NCI-H146 treated with DMSO at 0.1 percent for 48 hours (cell line): ENCODE results near the gene ZNF346.

Experiments
- DNase-seq: peaks from one replicate; lab custom pipeline; 2025; ENCODE audit not compliant: unreplicated experiment; lab: John Stamatoyannopoulos, UW

Gene ZNF346

GRCh38 chr5:177066224-177066623 is 43.7 kb downstream of the ZNF346 start:
- DNase-seq, result no peak

GRCh38 chr5:177067503-177067902 is 45.0 kb downstream of the ZNF346 start:
- no peak for DNase-seq

- DNase-seq, result no peak
These were observed 48.2 kb downstream of the ZNF346 start for GRCh38 chr5:177070536-177071191.

GRCh38 chr5:177071666-177072385 is 49.3 kb downstream of the ZNF346 start:
- DNase-seq, result peak; percentile 35

GRCh38 chr5:177077335-177077734 is 54.8 kb downstream of the ZNF346 start:
- no peak for DNase-seq

- no peak for DNase-seq
These were observed 57.1 kb downstream of the ZNF346 start for GRCh38 chr5:177079606-177080005.

- DNase-seq, result no peak
These were observed 57.8 kb downstream of the ZNF346 start for GRCh38 chr5:177080265-177080664.

- no peak for DNase-seq
These were observed 59.4 kb downstream of the ZNF346 start for GRCh38 chr5:177081859-177082258.

GRCh38 chr5:177083357-177083756 is 60.9 kb downstream of the ZNF346 start:
- DNase-seq, result no peak

GRCh38 chr5:177084175-177084574 is 61.7 kb downstream of the ZNF346 start:
- DNase-seq, result no peak

- DNase-seq, result no peak
These were observed 63.6 kb downstream of the ZNF346 start for GRCh38 chr5:177085985-177086653.

GRCh38 chr5:177086654-177087397 is 64.3 kb downstream of the ZNF346 start, which contains the start of gene FGFR4:
TSS of gene FGFR4 (plus strand) at chr5:177086915. CDS start at chr5:177089603, 2,688 bp downstream.
- DNase-seq, result peak; percentile 4

- no peak for DNase-seq
These were observed 65.0 kb downstream of the ZNF346 start for GRCh38 chr5:177087398-177088005.

- DNase-seq, result no peak
These were observed 66.6 kb downstream of the ZNF346 start for GRCh38 chr5:177089127-177089526.

- no peak for DNase-seq
These were observed 67.5 kb downstream of the ZNF346 start for GRCh38 chr5:177089825-177090641.

GRCh38 chr5:177090813-177091212 is 68.3 kb downstream of the ZNF346 start:
- no peak for DNase-seq

- DNase-seq, result no peak
These were observed 68.7 kb downstream of the ZNF346 start for GRCh38 chr5:177091232-177091631.

GRCh38 chr5:177092178-177093081 is 69.9 kb downstream of the ZNF346 start:
- no peak for DNase-seq
